CD4-positive, CD25-positive, alpha-beta regulatory T cell (primary cell): ENCODE measurements around the gene UBE2L3. TPM values are rescaled to one million over a fixed set of nuclear protein-coding genes. Genes with fewer than 3 reads are reported as not detected.
"Not testable (repeated sequence)": the region's sequence is repeated elsewhere in the genome, so short reads cannot be mapped to it uniquely, and the experiment has no call there.

Experiments used
- ATAC-seq, 2 donors: fragments of 150-1000 bp; cut with Tn5 transposase; one replicate each; pipeline ENCODE4 v1.10.0; 2021; ENCODE audit warnings: low read depth in 2 of 2, moderate number of reproducible peaks in 2 of 2, moderate library complexity in 1 of 2
- DNase-seq, 3 donors: peaks; one replicate each; pipeline versions ENCODE4 v3.0.0 to v3.0.0-alpha.2; 2012 to 2022; ENCODE audit warnings: mixed read lengths in 1 of 3
- H3K27ac ChIP-seq: one replicate; pipeline ENCODE4 v1.7.0; 2013; ENCODE audit warnings: mild to moderate bottlenecking, low read length; ENCODE audit not compliant: insufficient read depth, poor library complexity, severe bottlenecking
- H3K27me3 ChIP-seq: one replicate; pipeline ENCODE4 v1.7.0; 2013; ENCODE audit warnings: low read length; ENCODE audit not compliant: control insufficient read depth, insufficient read depth
- H3K36me3 ChIP-seq: one replicate; pipeline ENCODE4 v1.7.0; 2013; ENCODE audit warnings: mild to moderate bottlenecking, low read length, moderate library complexity; ENCODE audit not compliant: control insufficient read depth, insufficient read depth
- H3K4me1 ChIP-seq: 2 replicates; pipeline ENCODE4 v1.7.0; 2013; ENCODE audit warnings: mild to moderate bottlenecking, low read length; ENCODE audit not compliant: insufficient read depth, control insufficient read depth, poor library complexity, severe bottlenecking
- H3K4me3 ChIP-seq: one replicate; pipeline ENCODE4 v1.7.0; 2013; ENCODE audit warnings: low read depth, mild to moderate bottlenecking, low read length, moderate library complexity
- H3K9me3 ChIP-seq, 2 experiments: 1 replicate in 1 of 2; 2 replicates in 1 of 2; pipeline ENCODE4 v1.7.0; 2013; ENCODE audit warnings: low read length in 2 of 2, mild to moderate bottlenecking in 1 of 2, moderate library complexity in 1 of 2; ENCODE audit not compliant: control insufficient read depth in 2 of 2
- H3K27ac Mint-ChIP-seq, 3 donors: one replicate each; pipeline ENCODE4 v1.8.0; 2020 to 2022; ENCODE audit warnings: mild to moderate bottlenecking in 3 of 3, mixed read lengths in 3 of 3, moderate library complexity in 2 of 3
- H3K27me3 Mint-ChIP-seq: one replicate; pipeline ENCODE4 v1.8.0; 2022; ENCODE audit warnings: mild to moderate bottlenecking, mixed read lengths
- H3K36me3 Mint-ChIP-seq: one replicate; pipeline ENCODE4 v1.8.0; 2020; ENCODE audit warnings: mixed read lengths
- H3K4me1 Mint-ChIP-seq, 4 donors: one replicate each; pipeline ENCODE4 v1.8.0; 2020 to 2022; ENCODE audit warnings: mixed read lengths in 4 of 4, mild to moderate bottlenecking in 1 of 4
- H3K4me3 Mint-ChIP-seq, 4 donors: one replicate each; pipeline ENCODE4 v1.8.0; 2020 to 2022; ENCODE audit warnings: mild to moderate bottlenecking in 4 of 4, mixed read lengths in 4 of 4, moderate library complexity in 3 of 4
- H3K9me3 Mint-ChIP-seq, 7 donors: one replicate each; pipeline ENCODE4 v1.8.0; 2020 to 2022; ENCODE audit warnings: mixed read lengths in 7 of 7, mild to moderate bottlenecking in 3 of 7, moderate library complexity in 2 of 7
- polyA plus RNA-seq, 4 donors: library from polyadenylated mRNA; unstranded; fragments of 300-500 nt; fragmentation: Illumina TruSeq; gene quantifications; one replicate each; pipeline ENCODE4 v1.2.3, GENCODE V29; 2021
- total RNA-seq: library from RNA; stranded (reverse); gene quantifications from one replicate; pipeline ENCODE4 v1.2.3, GENCODE V29; 2022

Gene UBE2L3
- total and polyA plus RNA-seq, 5 donors from 2014 or later = 33.7 to 124 (median 104) TPM

DNA sequence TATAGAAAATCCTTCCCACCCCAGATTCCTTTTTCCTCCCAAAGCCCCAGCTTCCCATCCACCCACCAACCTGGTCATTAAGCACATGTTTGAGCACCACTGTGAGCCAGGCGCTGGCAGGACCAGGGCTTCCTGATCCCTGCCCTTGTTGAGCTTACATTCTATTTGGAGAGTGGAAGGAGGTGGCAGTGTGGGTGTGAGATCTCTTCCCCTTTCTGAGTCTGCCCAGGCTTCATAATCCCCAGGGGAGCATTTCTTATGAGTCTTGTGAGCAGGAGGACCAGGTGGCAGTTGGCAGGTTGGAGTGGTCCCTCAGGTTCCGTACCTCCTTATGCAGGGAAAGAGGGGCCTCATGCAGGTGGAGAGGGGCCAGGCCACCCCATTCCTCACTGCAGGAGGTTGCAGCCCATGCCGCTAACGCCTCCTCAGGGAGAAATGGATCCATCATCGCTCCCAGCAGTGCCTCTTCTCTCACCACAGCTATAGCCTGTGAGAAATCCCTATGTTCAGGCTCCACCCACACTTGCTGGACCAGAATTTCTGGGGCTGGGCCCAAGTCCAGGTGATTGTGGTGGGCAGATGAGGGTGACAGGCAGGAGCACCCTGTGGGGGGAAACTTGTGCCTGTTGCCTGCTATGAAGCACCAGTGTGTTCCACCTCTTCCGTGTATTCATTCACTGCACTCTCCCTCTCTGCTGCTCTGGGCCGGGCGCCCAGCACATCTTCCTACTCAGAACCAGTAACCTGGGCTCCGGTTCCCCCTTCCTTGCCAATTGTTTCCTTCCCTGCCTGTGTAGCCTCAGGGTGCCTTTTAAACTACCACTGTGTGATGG lies 23.5 kb downstream of the UBE2L3 start:
- Histone ChIP-seq H3K4me1 (peaks cover 28% of the 10 kb centered on the region), H3K36me3 (peaks cover 54% of the 10 kb centered on the region), H3K27ac (no peak overlapping the region), H3K27me3 (no peaks in the 10 kb centered on the region), H3K4me3 (no peak overlapping the region), H3K9me3 (no peaks in the 10 kb centered on the region)
- Mint-ChIP-seq H3K4me3 (peak overlapping the region in 1 of 4 donors; percentile 23), H3K36me3 (peaks cover 43% of the 10 kb centered on the region), H3K27ac (peak overlapping the region; percentile 60 to 78 (median 78)), H3K4me1 (peaks cover 19 to 82% (median 45%) of the 10 kb centered on the region in 4 donors), H3K27me3 (peaks cover 4% of the 10 kb centered on the region), H3K9me3 (no peaks in the 10 kb centered on the region)
- DNase-seq (no peak), ATAC-seq (no peak)

GRCh38 chr22:21591695-21592094 lies 24.2 kb downstream of the UBE2L3 start:
- Histone ChIP-seq H3K36me3 (peaks cover 60% of the 10 kb centered on the region), H3K4me1 (peaks cover 28% of the 10 kb centered on the region), H3K27ac (no peak overlapping the region), H3K4me3 (no peak overlapping the region), H3K9me3 (no peaks in the 10 kb centered on the region), H3K27me3 (no peaks in the 10 kb centered on the region)
- ATAC-seq (no peak), DNase-seq (no peak)
- peaks cover 46% of the 10 kb centered on the region for H3K36me3 Mint-ChIP-seq
- peaks cover 4% of the 10 kb centered on the region for H3K27me3 Mint-ChIP-seq
- peaks cover 19 to 81% (median 42%) of the 10 kb centered on the region in 4 donors for H3K4me1 Mint-ChIP-seq
- peak overlapping the region in 1 of 4 donors; percentile 23 for H3K4me3 Mint-ChIP-seq
- peak overlapping the region; percentile 73 to 92 (median 78) for H3K27ac Mint-ChIP-seq
- no peaks in the 10 kb centered on the region for H3K9me3 Mint-ChIP-seq

DNA sequence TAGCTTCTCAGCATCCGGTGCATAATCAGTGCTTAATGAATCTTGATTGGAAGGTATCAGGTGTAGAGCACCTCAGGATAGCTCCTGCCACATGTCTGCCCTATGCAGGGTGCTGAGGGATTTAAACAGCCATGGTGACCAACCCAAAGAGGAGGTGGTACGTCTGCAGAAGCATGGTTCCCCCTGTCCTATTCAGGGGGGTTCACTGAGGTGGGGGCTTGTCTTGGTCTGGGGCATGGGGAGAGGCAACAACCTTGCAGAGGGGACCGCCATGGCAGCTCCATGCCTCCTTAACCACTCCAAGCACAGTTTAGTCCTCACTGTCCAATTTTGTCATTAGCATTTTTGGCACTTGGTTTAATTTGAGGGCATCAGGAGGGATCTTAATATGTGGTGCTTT lies 24.9 kb downstream of the UBE2L3 start:
- H3K36me3 Mint-ChIP-seq = peaks cover 46% of the 10 kb centered on the region
- H3K4me3 Mint-ChIP-seq = no peak overlapping the region
- Histone ChIP-seq H3K9me3 (no peaks in the 10 kb centered on the region), H3K4me1 (peaks cover 27% of the 10 kb centered on the region), H3K27me3 (no peaks in the 10 kb centered on the region), H3K27ac (no peak overlapping the region), H3K36me3 (peaks cover 65% of the 10 kb centered on the region), H3K4me3 (no peak overlapping the region)
- ATAC-seq = no peak
- peak overlapping the region in 2 of 3 donors; percentile 26 to 73 for H3K27ac Mint-ChIP-seq
- H3K4me1 Mint-ChIP-seq = peaks cover 19 to 76% (median 40%) of the 10 kb centered on the region in 4 donors
- no peaks in the 10 kb centered on the region for H3K9me3 Mint-ChIP-seq
- no peak for DNase-seq
- H3K27me3 Mint-ChIP-seq = peaks cover 4% of the 10 kb centered on the region

GRCh38 chr22:21593406-21594232 lies 26.1 kb downstream of the UBE2L3 start:
- peaks cover 65% of the 10 kb centered on the region for H3K36me3 ChIP-seq
- Mint-ChIP-seq H3K27ac (peak overlapping the region in 2 of 3 donors; percentile 50 to 67), H3K36me3 (peaks cover 39% of the 10 kb centered on the region), H3K27me3 (no peaks in the 10 kb centered on the region), H3K9me3 (no peaks in the 10 kb centered on the region), H3K4me1 (peaks cover 17 to 72% (median 35%) of the 10 kb centered on the region in 4 donors), H3K4me3 (peak overlapping the region in 1 of 4 donors; percentile 21)
- H3K4me3 ChIP-seq = no peak overlapping the region
- no peaks in the 10 kb centered on the region for H3K9me3 ChIP-seq
- peaks cover 22% of the 10 kb centered on the region for H3K4me1 ChIP-seq
- no peaks in the 10 kb centered on the region for H3K27me3 ChIP-seq
- DNase-seq (no peak), ATAC-seq (no peak)
- H3K27ac ChIP-seq = no peak overlapping the region

GRCh38 chr22:21594865-21595452 lies 27.4 kb downstream of the UBE2L3 start:
- H3K9me3 ChIP-seq = no peaks in the 10 kb centered on the region
- H3K4me3 ChIP-seq = no peak overlapping the region
- no peaks in the 10 kb centered on the region for H3K27me3 Mint-ChIP-seq
- no peak overlapping the region for H3K27ac ChIP-seq
- H3K27me3 ChIP-seq = no peaks in the 10 kb centered on the region
- ATAC-seq (no peak), DNase-seq (no peak)
- H3K4me1 Mint-ChIP-seq = peaks cover 13 to 72% (median 41%) of the 10 kb centered on the region in 4 donors
- peak overlapping the region; percentile 7 to 38 (median 25) for H3K27ac Mint-ChIP-seq
- no peak overlapping the region for H3K4me3 Mint-ChIP-seq
- peaks cover 43% of the 10 kb centered on the region for H3K36me3 Mint-ChIP-seq
- no peaks in the 10 kb centered on the region for H3K9me3 Mint-ChIP-seq
- peaks cover 59% of the 10 kb centered on the region for H3K36me3 ChIP-seq
- H3K4me1 ChIP-seq = peaks cover 19% of the 10 kb centered on the region

- Mint-ChIP-seq H3K36me3 (peaks cover 43% of the 10 kb centered on the region), H3K4me1 (peaks cover 13 to 70% (median 37%) of the 10 kb centered on the region in 4 donors)
- H3K27me3 ChIP-seq = not testable (repeated sequence)
Measured at GRCh38 chr22:21596356-21597135, 29.0 kb downstream of the UBE2L3 start.

DNA sequence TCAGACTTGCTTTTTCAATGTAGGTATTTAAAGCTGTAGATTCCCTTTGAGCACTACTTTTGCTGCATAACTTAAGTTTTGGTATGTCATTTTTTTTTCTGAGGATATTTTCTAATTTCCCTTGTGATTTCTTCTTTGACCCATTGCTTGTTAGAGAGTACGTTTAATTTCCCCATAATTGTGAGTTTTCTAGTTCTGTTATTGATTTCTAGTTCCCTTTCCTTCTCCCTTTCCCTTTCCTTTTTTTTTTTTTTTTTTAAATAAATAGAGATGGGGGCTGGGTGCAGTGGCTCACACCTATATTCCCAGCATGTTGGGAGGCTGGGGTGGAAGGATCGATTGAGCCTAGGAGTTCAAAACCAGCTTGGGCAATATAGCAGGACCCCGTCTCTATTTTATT lies 30.8 kb downstream of the UBE2L3 start:
- H3K9me3 Mint-ChIP-seq = no peaks in the 10 kb centered on the region
- H3K4me1 Mint-ChIP-seq = peaks cover 19 to 64% (median 42%) of the 10 kb centered on the region in 4 donors
- Histone ChIP-seq H3K4me3 (no peak overlapping the region), H3K27me3 (no peaks in the 10 kb centered on the region), H3K27ac (no peak overlapping the region), H3K4me1 (peaks cover 5% of the 10 kb centered on the region), H3K9me3 (no peaks in the 10 kb centered on the region), H3K36me3 (peaks cover 38% of the 10 kb centered on the region)
- H3K4me3 Mint-ChIP-seq = peak overlapping the region in 2 of 4 donors; percentile 21 to 27
- H3K27me3 Mint-ChIP-seq = no peaks in the 10 kb centered on the region
- peak overlapping the region in 1 of 3 donors; percentile 48 for H3K27ac Mint-ChIP-seq
- no peak for ATAC-seq
- no peak for DNase-seq
- peaks cover 44% of the 10 kb centered on the region for H3K36me3 Mint-ChIP-seq

More at GRCh38 chr22:21596356-21597135, 29.0 kb downstream of the UBE2L3 start:
- H3K4me1 ChIP-seq, H3K4me3 Mint-ChIP-seq, ATAC-seq, H3K4me3 ChIP-seq, H3K9me3 Mint-ChIP-seq, H3K27me3 Mint-ChIP-seq, H3K9me3 ChIP-seq, DNase-seq, H3K27ac Mint-ChIP-seq, H3K27ac ChIP-seq: not testable (repeated sequence)
- peaks cover 53% of the 10 kb centered on the region for H3K36me3 ChIP-seq
